ENCODE results near the gene CCDC60.

CCDC60 gene

DNA sequence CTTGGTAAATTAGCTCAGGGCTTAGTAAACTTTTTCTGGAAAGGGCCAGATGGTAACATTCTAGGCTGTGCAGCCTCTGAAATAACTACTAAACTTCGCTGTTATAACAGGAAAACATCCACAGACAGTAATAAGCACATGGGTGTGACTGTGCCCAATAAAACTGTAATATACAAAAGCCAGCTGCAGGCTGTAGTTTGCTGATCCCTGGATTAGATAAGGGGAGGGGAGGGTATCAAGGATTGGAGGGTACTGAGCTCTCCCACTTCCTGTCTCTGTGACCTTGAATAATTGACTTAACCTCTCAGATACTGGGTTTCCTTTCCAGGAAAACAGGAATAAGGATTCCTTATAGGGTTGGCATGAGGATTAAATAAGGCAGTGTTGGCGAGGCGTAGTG lies 81.2 kb downstream of the CCDC60 start:
- no peaks in the 10 kb centered on the region for H3K79me2 ChIP-seq (ENCODE audit: control insufficient read depth, low read length)
- H3K4me3 ChIP-seq (ENCODE audit: low read length): no peak overlapping the region
- no peak overlapping the region for H3K4me2 ChIP-seq (ENCODE audit: low read length)
- TF ChIP-seq EZH2phosphoT487 (IDR thresholded peaks at IDR 0.05; ENCODE audit: borderline replicate concordance, low read length): no peak
- TF ChIP-seq, protein P1, sequence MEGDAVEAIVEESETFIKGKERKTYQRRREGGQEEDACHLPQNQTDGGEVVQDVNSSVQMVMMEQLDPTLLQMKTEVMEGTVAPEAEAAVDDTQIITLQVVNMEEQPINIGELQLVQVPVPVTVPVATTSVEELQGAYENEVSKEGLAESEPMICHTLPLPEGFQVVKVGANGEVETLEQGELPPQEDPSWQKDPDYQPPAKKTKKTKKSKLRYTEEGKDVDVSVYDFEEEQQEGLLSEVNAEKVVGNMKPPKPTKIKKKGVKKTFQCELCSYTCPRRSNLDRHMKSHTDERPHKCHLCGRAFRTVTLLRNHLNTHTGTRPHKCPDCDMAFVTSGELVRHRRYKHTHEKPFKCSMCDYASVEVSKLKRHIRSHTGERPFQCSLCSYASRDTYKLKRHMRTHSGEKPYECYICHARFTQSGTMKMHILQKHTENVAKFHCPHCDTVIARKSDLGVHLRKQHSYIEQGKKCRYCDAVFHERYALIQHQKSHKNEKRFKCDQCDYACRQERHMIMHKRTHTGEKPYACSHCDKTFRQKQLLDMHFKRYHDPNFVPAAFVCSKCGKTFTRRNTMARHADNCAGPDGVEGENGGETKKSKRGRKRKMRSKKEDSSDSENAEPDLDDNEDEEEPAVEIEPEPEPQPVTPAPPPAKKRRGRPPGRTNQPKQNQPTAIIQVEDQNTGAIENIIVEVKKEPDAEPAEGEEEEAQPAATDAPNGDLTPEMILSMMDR (IDR thresholded peaks at IDR 0.05; ENCODE audit: low read depth, low read length, poor library complexity, severe bottlenecking): no peak
- H3K27me3 ChIP-seq (ENCODE audit: control insufficient read depth, low read length): no peaks in the 10 kb centered on the region; the same call in 1 of the 2 replicates
- no peaks in the 10 kb centered on the region for H3K36me3 ChIP-seq (ENCODE audit: control insufficient read depth, low read length)
- no peaks in the 10 kb centered on the region for H3K9me3 ChIP-seq (ENCODE audit: control insufficient read depth, insufficient read depth, low read length)
- no peaks in the 10 kb centered on the region for H3F3A ChIP-seq (ENCODE audit: control insufficient read depth, insufficient read depth)
- no peaks in the 10 kb centered on the region for H4K20me1 ChIP-seq (ENCODE audit: control insufficient read depth, insufficient read depth, low read depth, low read length)
- no peaks in the 10 kb centered on the region for H3K4me1 ChIP-seq (ENCODE audit: control insufficient read depth, low read length)
- H3K27ac ChIP-seq (ENCODE audit: low read depth, low read length): no peak overlapping the region
- H3K9me2 ChIP-seq (replicated peaks; ENCODE audit: control insufficient read depth, low read length): no peaks in the 10 kb centered on the region

DNA sequence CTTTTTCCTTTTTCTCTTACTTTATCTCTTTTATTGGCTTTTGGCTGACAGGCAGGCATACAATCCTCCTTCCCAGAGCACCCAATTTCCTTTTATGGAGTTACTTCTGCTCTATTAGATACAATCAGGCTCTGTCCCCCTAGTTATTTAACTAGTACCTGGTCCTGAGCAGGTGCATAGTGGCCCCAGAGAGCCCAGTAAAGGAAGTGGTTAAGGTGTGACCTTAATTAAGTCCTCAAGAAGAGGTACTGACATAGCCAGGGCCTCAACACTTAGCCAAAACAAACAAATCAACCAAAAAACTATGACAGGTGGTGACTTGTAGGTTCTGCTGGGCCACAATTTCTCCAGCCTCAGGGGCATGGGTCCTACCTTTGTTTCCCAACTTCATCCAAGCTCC lies 82.9 kb downstream of the CCDC60 start:
- Histone ChIP-seq H3K4me3 (ENCODE audit: low read length) (no peak overlapping the region), H3K27ac (ENCODE audit: low read depth, low read length) (no peak overlapping the region), H3K4me1 (ENCODE audit: control insufficient read depth, low read length) (no peaks in the 10 kb centered on the region), H3K79me2 (ENCODE audit: control insufficient read depth, low read length) (no peaks in the 10 kb centered on the region), H3K9me3 (ENCODE audit: control insufficient read depth, insufficient read depth, low read length) (no peaks in the 10 kb centered on the region), H4K20me1 (ENCODE audit: control insufficient read depth, insufficient read depth, low read depth, low read length) (no peaks in the 10 kb centered on the region), H3K9me2 (replicated peaks; ENCODE audit: control insufficient read depth, low read length) (no peaks in the 10 kb centered on the region), H3F3A (ENCODE audit: control insufficient read depth, insufficient read depth) (no peaks in the 10 kb centered on the region), H3K36me3 (ENCODE audit: control insufficient read depth, low read length) (no peaks in the 10 kb centered on the region), H3K27me3 (ENCODE audit: control insufficient read depth, low read length) (no peaks in the 10 kb centered on the region; the same call in 1 of the 2 replicates), H3K4me2 (ENCODE audit: low read length) (no peak overlapping the region)
- TF ChIP-seq, protein P1 (IDR thresholded peaks at IDR 0.05; ENCODE audit: low read depth, low read length, poor library complexity, severe bottlenecking): no peak
- TF ChIP-seq EZH2phosphoT487 (IDR thresholded peaks at IDR 0.05; ENCODE audit: borderline replicate concordance, low read length): no peak

DNA sequence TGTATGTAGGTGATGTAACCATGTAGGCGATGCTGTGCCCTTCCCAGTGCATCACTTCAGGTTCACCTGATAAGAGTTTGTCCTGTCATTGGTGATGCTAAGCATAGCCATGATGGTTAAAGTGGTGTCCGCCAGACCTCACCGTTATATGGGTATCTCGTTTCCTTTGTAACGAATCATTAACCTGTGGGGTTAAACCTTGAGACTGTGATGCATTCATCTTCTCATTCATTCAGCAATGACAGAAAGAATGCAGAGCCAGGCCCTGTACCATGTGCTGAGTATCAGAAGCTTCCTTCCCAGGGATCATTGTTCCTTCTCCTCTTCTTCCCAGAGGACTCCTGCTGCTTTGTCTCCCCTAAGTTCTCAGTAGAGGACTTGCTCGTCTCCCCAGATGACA lies 84.9 kb downstream of the CCDC60 start:
- Histone ChIP-seq H3K9me2 (replicated peaks; ENCODE audit: control insufficient read depth, low read length) (no peaks in the 10 kb centered on the region), H4K20me1 (ENCODE audit: control insufficient read depth, insufficient read depth, low read depth, low read length) (no peaks in the 10 kb centered on the region), H3K27ac (ENCODE audit: low read depth, low read length) (no peak overlapping the region), H3K4me3 (ENCODE audit: low read length) (no peak overlapping the region), H3K79me2 (ENCODE audit: control insufficient read depth, low read length) (no peaks in the 10 kb centered on the region), H3F3A (ENCODE audit: control insufficient read depth, insufficient read depth) (no peaks in the 10 kb centered on the region), H3K9me3 (ENCODE audit: control insufficient read depth, insufficient read depth, low read length) (no peaks in the 10 kb centered on the region), H3K4me2 (ENCODE audit: low read length) (no peak overlapping the region), H3K27me3 (ENCODE audit: control insufficient read depth, low read length) (no peaks in the 10 kb centered on the region; the same call in 1 of the 2 replicates), H3K36me3 (ENCODE audit: control insufficient read depth, low read length) (no peaks in the 10 kb centered on the region), H3K4me1 (ENCODE audit: control insufficient read depth, low read length) (no peaks in the 10 kb centered on the region)
- TF ChIP-seq EZH2phosphoT487 (IDR thresholded peaks at IDR 0.05; ENCODE audit: borderline replicate concordance, low read length): no peak
- TF ChIP-seq, protein P1 (IDR thresholded peaks at IDR 0.05; ENCODE audit: low read depth, low read length, poor library complexity, severe bottlenecking): no peak

Data from DOHH2 (cell line).